B cell (primary cell): ENCODE data around the gene BYSL. TPM values are rescaled to one million over a fixed set of nuclear protein-coding genes. Genes with fewer than 3 reads are reported as not detected.

Experiments used
- ATAC-seq: fragments of 200-7000 bp; cut with Tn5 transposase; one replicate; pipeline ENCODE4 v1.10.0; 2021; ENCODE audit warnings: low read depth, mild to moderate bottlenecking, moderate number of reproducible peaks, moderate library complexity
- CTCF ChIA-PET: fragments of 350-600 bp; sonication (Branson Sonifier 250); formaldehyde crosslinking; loops from one replicate; lab custom pipeline; 2021; ENCODE audit warnings: antibody characterized with exemption, inconsistent platforms; lab: Charles Lee
- POLR2A ChIA-PET: fragments of 350-600 bp; sonication (Branson Sonifier 250); formaldehyde crosslinking; loops from one replicate; lab custom pipeline; 2021; ENCODE audit warnings: antibody characterized with exemption; lab: Charles Lee
- DNase-seq: peaks from one replicate; pipeline ENCODE4 v3.0.0; 2013
- H2AFZ ChIP-seq: 2 replicates; pipeline ENCODE4 v1.6.1; 2012; ENCODE audit warnings: mild to moderate bottlenecking, low read depth, low read length; ENCODE audit not compliant: insufficient read depth, poor library complexity, severe bottlenecking
- H3K27ac ChIP-seq, 2 donors: 1 replicate in 1 of 2; 2 replicates in 1 of 2; pipeline ENCODE4 v1.5.1; 2012 to 2013; ENCODE audit warnings: low read length in 2 of 2, mild to moderate bottlenecking in 2 of 2, moderate library complexity in 1 of 2
- H3K27me3 ChIP-seq, 4 experiments: fragments of 200-600 bp in 1 of 4; sonication (generic) in 1 of 4; replicated peaks in 1 of 4; 1 replicate in 2 of 4; 2 replicates in 2 of 4; pipeline versions ENCODE4 v1.6.1 to v1.7.0; 2013 to 2016; ENCODE audit warnings: low read length in 3 of 4, mild to moderate bottlenecking in 2 of 4, mixed read lengths in 1 of 4, moderate library complexity in 1 of 4; ENCODE audit not compliant: insufficient read depth in 4 of 4, control insufficient read depth in 3 of 4; ENCODE audit errors: control extremely low read depth in 1 of 4
- H3K36me3 ChIP-seq, 2 experiments: replicated peaks in 1 of 2; 1 replicate in 1 of 2; 2 replicates in 1 of 2; pipeline versions ENCODE4 v1.6.1 to v1.7.1; 2013; ENCODE audit warnings: low read length in 1 of 2; ENCODE audit not compliant: insufficient read depth in 2 of 2, control insufficient read depth in 1 of 2; ENCODE audit errors: control extremely low read depth in 1 of 2, extremely low read depth in 1 of 2
- H3K4me1 ChIP-seq, 2 donors: fragments of 200-600 bp in 1 of 2; sonication (generic) in 1 of 2; 1 replicate in 1 of 2; 2 replicates in 1 of 2; pipeline versions ENCODE4 v1.5.1 to v1.6.1; 2013 to 2017; ENCODE audit warnings: low read length in 2 of 2; ENCODE audit not compliant: control insufficient read depth in 2 of 2, insufficient read depth in 2 of 2
- H3K4me2 ChIP-seq: replicated peaks from 2 replicates; pipeline ENCODE3; 2012; ENCODE audit warnings: mild to moderate bottlenecking, low read depth, low read length; ENCODE audit not compliant: poor library complexity, severe bottlenecking
- H3K4me3 ChIP-seq, 5 experiments: fragments of 200-600 bp in 1 of 5; sonication (generic) in 1 of 5; 1 replicate in 3 of 5; 2 replicates in 2 of 5; pipeline versions ENCODE4 v1.5.1 to v1.7.0; 2011 to 2016; ENCODE audit warnings: low read length in 4 of 5, mild to moderate bottlenecking in 4 of 5, low read depth in 2 of 5, control low read depth in 1 of 5, moderate library complexity in 1 of 5; ENCODE audit not compliant: insufficient read depth in 1 of 5; ENCODE audit errors: control extremely low read depth in 1 of 5, extremely low read depth in 1 of 5
- H3K79me2 ChIP-seq: fragments of 200-600 bp; sonication (generic); one replicate; pipeline ENCODE4 v1.6.0; 2016; ENCODE audit warnings: low read length; ENCODE audit not compliant: control insufficient read depth, insufficient read depth
- H3K9ac ChIP-seq: fragments of 200-600 bp; sonication (generic); 2 replicates; pipeline ENCODE4 v1.6.1; 2017; ENCODE audit warnings: mild to moderate bottlenecking, low read length, moderate library complexity
- H3K9me3 ChIP-seq, 3 donors: one replicate each; pipeline versions ENCODE4 v1.6.1 to v1.7.1; 2013; ENCODE audit warnings: low read length in 2 of 3; ENCODE audit not compliant: control insufficient read depth in 2 of 3, insufficient read depth in 1 of 3; ENCODE audit errors: control extremely low read depth in 1 of 3
- H4K20me1 ChIP-seq: 2 replicates; pipeline ENCODE4 v1.6.0; 2012; ENCODE audit warnings: mild to moderate bottlenecking, low read length; ENCODE audit not compliant: insufficient read depth, control insufficient read depth, poor library complexity, severe bottlenecking
- H3K27ac Mint-ChIP-seq: one replicate; pipeline ENCODE4 v1.8.0; 2021; ENCODE audit warnings: mixed read lengths
- H3K27me3 Mint-ChIP-seq: one replicate; pipeline ENCODE4 v1.8.0; 2021; ENCODE audit warnings: mixed read lengths
- H3K4me1 Mint-ChIP-seq: one replicate; pipeline ENCODE4 v1.8.0; 2021; ENCODE audit warnings: mixed read lengths
- H3K4me3 Mint-ChIP-seq: one replicate; pipeline ENCODE4 v1.8.0; 2021; ENCODE audit warnings: mixed read lengths
- H3K9me3 Mint-ChIP-seq: one replicate; pipeline ENCODE4 v1.8.0; 2022; ENCODE audit warnings: mixed read lengths; ENCODE audit not compliant: insufficient read depth
- CTCF ChIP-seq: fragments of 200-600 bp; IDR thresholded peaks from one replicate; pipeline ENCODE4 v1.8.0; 2022; ENCODE audit warnings: antibody characterized with exemption, mild to moderate bottlenecking
- EZH2 ChIP-seq: IDR thresholded peaks from 2 replicates; pipeline ENCODE4 v1.6.1; 2012; ENCODE audit warnings: borderline replicate concordance, low read depth, mild to moderate bottlenecking, moderate library complexity, low read length; ENCODE audit not compliant: insufficient read depth, poor library complexity, severe bottlenecking
- WGBS: methylation state at CpG from one replicate; pipeline ENCODE4 v1.1.5; 2013; ENCODE audit warnings: missing lambda C conversion rate; ENCODE audit not compliant: insufficient coverage; 5-methylcytosine and 5-hydroxymethylcytosine counted together
- intact Hi-C: fragments of 100-400 bp; cut with micrococcal nuclease; formaldehyde crosslinking; loops from one replicate; pipeline ENCODE4 v1.10.0; 2022
- polyA plus RNA-seq: library from polyadenylated mRNA; depleted of rRNA; stranded (reverse); fragments of >200 nt; gene quantifications from 2 replicates; pipeline ENCODE4 v1.2.3, GENCODE V29; 2012
- total RNA-seq, 2 donors: library from RNA; stranded (reverse); fragments of 120-200 nt in 1 of 2; gene quantifications; 1 replicate in 1 of 2; 2 replicates in 1 of 2; pipeline versions ENCODE4 v1.2.3 to v1.2.4, GENCODE V29; 2013 to 2022

Gene BYSL
- total and polyA plus RNA-seq, 2 donors (not counting 1 experiment from before 2014, with no cell fraction given), result 6.0 to 11.1 TPM

GRCh38 chr6:41943456-41943855 lies 22.2 kb downstream of the BYSL start:
- Histone ChIP-seq H3K27ac (no peak overlapping the region), H3K27me3 (no peaks in the 10 kb centered on the region), H3K9me3 (no peaks in the 10 kb centered on the region), H3K9ac (no peak overlapping the region), H3K36me3 (peaks cover 0 to 2% of the 10 kb centered on the region in 2 experiments), H3K4me3 (no peak overlapping the region), H3K4me1 (peaks cover 34 to 38% of the 10 kb centered on the region in 2 donors), H3K79me2 (peaks cover 79% of the 10 kb centered on the region), H2AFZ (no peak overlapping the region), H3K4me2 (no peak overlapping the region), H4K20me1 (peaks cover 97% of the 10 kb centered on the region)
- CTCF ChIA-PET, result interaction anchor here (0.6 to 12.5 kb wide), 5 partner anchors 8 to 157 kb away, joined by 3 to 263 read pairs (median 3); partner anchors contain the start of genes BYSL, MED20 and TAF8
- Mint-ChIP-seq H3K27ac (no peak overlapping the region), H3K4me1 (peaks cover 37% of the 10 kb centered on the region), H3K27me3 (no peaks in the 10 kb centered on the region), H3K9me3 (no peaks in the 10 kb centered on the region), H3K4me3 (no peak overlapping the region)
- TF ChIP-seq CTCF (no peak), EZH2 (no peak)
- DNase-seq, result no peak
- intact Hi-C loops, result loop anchor here (5.0 kb wide), 1 partner anchor 34 kb away; no protein-coding TSS in a partner anchor
- ATAC-seq, result no peak
- POLR2A ChIA-PET, result interaction anchor here (0.7 to 0.8 kb wide), 2 partner anchors 18 to 46 kb away, joined by 3 to 8 read pairs; no protein-coding TSS in a partner anchor

- Mint-ChIP-seq H3K9me3 (no peaks in the 10 kb centered on the region), H3K4me1 (peaks cover 8% of the 10 kb centered on the region), H3K4me3 (no peak overlapping the region), H3K27me3 (no peaks in the 10 kb centered on the region), H3K27ac (peak overlapping the region; percentile 50)
- TF ChIP-seq EZH2 (no peak), CTCF (no peak)
- Histone ChIP-seq H3K9ac (no peak overlapping the region), H3K4me2 (no peak overlapping the region), H4K20me1 (peaks cover 93% of the 10 kb centered on the region), H3K27ac (no peak overlapping the region), H3K79me2 (peaks cover 82% of the 10 kb centered on the region), H3K9me3 (no peaks in the 10 kb centered on the region), H3K27me3 (no peaks in the 10 kb centered on the region), H3K4me1 (no peaks in the 10 kb centered on the region), H2AFZ (no peak overlapping the region), H3K4me3 (no peak overlapping the region), H3K36me3 (peaks cover 3 to 17% of the 10 kb centered on the region in 2 experiments)
- intact Hi-C loops, result no loop called here
- DNase-seq, result no peak
- POLR2A ChIA-PET, result interaction anchor here (0.6 to 0.7 kb wide), 2 partner anchors 17 to 92 kb away, joined by 4 to 9 read pairs; no protein-coding TSS in a partner anchor
- CTCF ChIA-PET, result interaction anchor here (0.7 kb wide), 1 partner anchor 1087 kb away, joined by 3 read pairs; no protein-coding TSS in a partner anchor
- 91% methylated on average over 10 of the region's 10 CpGs for WGBS
- ATAC-seq, result no peak
Observed at GRCh38 chr6:41947581-41948220, 26.4 kb downstream of the BYSL start.
